NT2/D1 (cell line): ENCODE results near the gene MRTFB.
"Not testable (repeated sequence)": the region's sequence is repeated elsewhere in the genome, so short reads cannot be mapped to it uniquely, and the experiment has no call there.

Experiments used
- DNase-seq: peaks from one replicate; pipeline ENCODE4 v3.0.0-alpha.2; 2011; ENCODE audit warnings: low read depth, low spot score
- H3K27me3 ChIP-seq: 2 replicates; pipeline ENCODE4 v1.6.0; 2011; ENCODE audit warnings: mild to moderate bottlenecking; ENCODE audit not compliant: insufficient read length, insufficient read depth
- H3K36me3 ChIP-seq: 2 replicates; pipeline ENCODE4 v1.6.1; 2011; ENCODE audit warnings: mild to moderate bottlenecking, low read length, mixed read lengths; ENCODE audit not compliant: insufficient read depth, insufficient read length
- H3K4me1 ChIP-seq: 2 replicates; pipeline ENCODE4 v1.5.1; 2011; ENCODE audit not compliant: insufficient read depth, insufficient read length
- H3K4me3 ChIP-seq: 2 replicates; pipeline ENCODE4 v1.5.1; 2011; ENCODE audit warnings: low read depth; ENCODE audit not compliant: insufficient read length
- H3K9ac ChIP-seq: 2 replicates; pipeline ENCODE4 v1.6.0; 2011; ENCODE audit warnings: low read depth; ENCODE audit not compliant: insufficient read length
- H3K9me3 ChIP-seq: 2 replicates; pipeline ENCODE4 v1.5.1; 2011; ENCODE audit warnings: mild to moderate bottlenecking, low read length; ENCODE audit not compliant: insufficient read depth
- SUZ12 ChIP-seq: IDR thresholded peaks from 2 replicates; pipeline ENCODE4 v1.6.1; 2011; ENCODE audit not compliant: insufficient read length, insufficient read depth; ENCODE audit errors: extremely low read depth
- YY1 ChIP-seq: IDR thresholded peaks from 2 replicates; pipeline ENCODE4 v1.6.1; 2011; ENCODE audit not compliant: insufficient read length, insufficient read depth
- ZNF274 ChIP-seq: IDR thresholded peaks from 2 replicates; pipeline ENCODE4 v1.6.1; 2011; ENCODE audit warnings: mild to moderate bottlenecking, low read depth, low read length

MRTFB gene

GRCh38 chr16:14113344-14113743 lies 42.2 kb downstream of the MRTFB start:
- TF ChIP-seq ZNF274 (no peak), YY1 (no peak), SUZ12 (no peak)
- H3K4me3 ChIP-seq, result no peak overlapping the region
- no peak overlapping the region for H3K9ac ChIP-seq
- no peak for DNase-seq
- peaks cover 7% of the 10 kb centered on the region for H3K36me3 ChIP-seq
- H3K9me3 ChIP-seq, result no peaks in the 10 kb centered on the region
- no peaks in the 10 kb centered on the region for H3K4me1 ChIP-seq
- no peaks in the 10 kb centered on the region for H3K27me3 ChIP-seq

- Histone ChIP-seq H3K4me1 (no peaks in the 10 kb centered on the region), H3K36me3 (peaks cover 7% of the 10 kb centered on the region), H3K27me3 (no peaks in the 10 kb centered on the region), H3K9ac (no peak overlapping the region), H3K9me3 (no peaks in the 10 kb centered on the region), H3K4me3 (no peak overlapping the region)
- TF ChIP-seq ZNF274, result no peak
- no peak for TF ChIP-seq SUZ12
- no peak for TF ChIP-seq YY1
- no peak for DNase-seq
Measured at GRCh38 chr16:14117051-14117450, 45.9 kb downstream of the MRTFB start.

- Histone ChIP-seq H3K36me3 (no peaks in the 10 kb centered on the region), H3K4me3 (no peak overlapping the region), H3K27me3 (no peaks in the 10 kb centered on the region), H3K9me3 (no peaks in the 10 kb centered on the region), H3K4me1 (no peaks in the 10 kb centered on the region), H3K9ac (no peak overlapping the region)
- no peak for DNase-seq
- TF ChIP-seq SUZ12 (no peak), ZNF274 (no peak), YY1 (no peak)
Measured at GRCh38 chr16:14119799-14120198, 48.7 kb downstream of the MRTFB start.

GRCh38 chr16:14120335-14120734 lies 49.2 kb downstream of the MRTFB start:
- H3K9me3 ChIP-seq, result no peaks in the 10 kb centered on the region
- TF ChIP-seq ZNF274 (no peak), YY1 (no peak), SUZ12 (no peak)
- no peaks in the 10 kb centered on the region for H3K36me3 ChIP-seq
- H3K9ac ChIP-seq, result no peak overlapping the region
- no peaks in the 10 kb centered on the region for H3K27me3 ChIP-seq
- no peaks in the 10 kb centered on the region for H3K4me1 ChIP-seq
- DNase-seq, result no peak
- no peak overlapping the region for H3K4me3 ChIP-seq

GRCh38 chr16:14121142-14121541 lies 50.0 kb downstream of the MRTFB start:
- no peak for DNase-seq
- H3K9ac ChIP-seq, result no peak overlapping the region
- H3K4me1 ChIP-seq, result no peaks in the 10 kb centered on the region
- H3K27me3 ChIP-seq, result no peaks in the 10 kb centered on the region
- H3K4me3 ChIP-seq, result no peak overlapping the region
- H3K36me3 ChIP-seq, result no peaks in the 10 kb centered on the region
- no peaks in the 10 kb centered on the region for H3K9me3 ChIP-seq
- TF ChIP-seq YY1 (no peak), SUZ12 (no peak), ZNF274 (no peak)

GRCh38 chr16:14121872-14122271 lies 50.8 kb downstream of the MRTFB start:
- no peaks in the 10 kb centered on the region for H3K36me3 ChIP-seq
- no peak for TF ChIP-seq YY1
- TF ChIP-seq ZNF274, result no peak
- TF ChIP-seq SUZ12, result no peak
- H3K9me3 ChIP-seq, result no peaks in the 10 kb centered on the region
- no peak for DNase-seq
- no peaks in the 10 kb centered on the region for H3K27me3 ChIP-seq
- no peaks in the 10 kb centered on the region for H3K4me1 ChIP-seq
- no peak overlapping the region for H3K4me3 ChIP-seq
- no peak overlapping the region for H3K9ac ChIP-seq

- not testable (repeated sequence) for H3K27me3 ChIP-seq, H3K4me3 ChIP-seq, H3K36me3 ChIP-seq, DNase-seq, H3K4me1 ChIP-seq, H3K9ac ChIP-seq, H3K9me3 ChIP-seq
Measured at GRCh38 chr16:14122430-14122829, 51.3 kb downstream of the MRTFB start.
